Activated naive CD8-positive, alpha-beta T cell treated with anti-CD3 and anti-CD28 coated beads for 36 hours (primary cell): Measurements from ENCODE around the gene SEMA5B. TPM values are rescaled to one million over a fixed set of nuclear protein-coding genes. Genes with fewer than 3 reads are reported as not detected.
A peak's percentile ranks its signal among the peaks of the same experiment; 100 is the strongest.

Source experiments
- DNase-seq: peaks from one replicate; pipeline ENCODE4 v3.0.0; 2021
- H3K27ac Mint-ChIP-seq: one replicate; pipeline ENCODE4 v1.8.0; 2022; ENCODE audit warnings: mild to moderate bottlenecking, moderate library complexity, mixed read lengths
- H3K27me3 Mint-ChIP-seq: one replicate; pipeline ENCODE4 v1.8.0; 2022; ENCODE audit warnings: mild to moderate bottlenecking, mixed read lengths
- H3K36me3 Mint-ChIP-seq: one replicate; pipeline ENCODE4 v1.8.0; 2021; ENCODE audit warnings: mild to moderate bottlenecking, mixed read lengths
- H3K4me1 Mint-ChIP-seq: one replicate; pipeline ENCODE4 v1.8.0; 2021; ENCODE audit warnings: mixed read lengths
- H3K4me3 Mint-ChIP-seq: one replicate; pipeline ENCODE4 v1.8.0; 2022; ENCODE audit warnings: mild to moderate bottlenecking, moderate library complexity, mixed read lengths
- H3K9me3 Mint-ChIP-seq: one replicate; pipeline ENCODE4 v1.8.0; 2022; ENCODE audit warnings: mixed read lengths
- total RNA-seq, 2 experiments: library from RNA; stranded (reverse); gene quantifications; one replicate each; pipeline ENCODE4 v1.2.3, GENCODE V29; 2021

SEMA5B gene
- total RNA-seq, 2 experiments from 2014 or later: not detected

DNA sequence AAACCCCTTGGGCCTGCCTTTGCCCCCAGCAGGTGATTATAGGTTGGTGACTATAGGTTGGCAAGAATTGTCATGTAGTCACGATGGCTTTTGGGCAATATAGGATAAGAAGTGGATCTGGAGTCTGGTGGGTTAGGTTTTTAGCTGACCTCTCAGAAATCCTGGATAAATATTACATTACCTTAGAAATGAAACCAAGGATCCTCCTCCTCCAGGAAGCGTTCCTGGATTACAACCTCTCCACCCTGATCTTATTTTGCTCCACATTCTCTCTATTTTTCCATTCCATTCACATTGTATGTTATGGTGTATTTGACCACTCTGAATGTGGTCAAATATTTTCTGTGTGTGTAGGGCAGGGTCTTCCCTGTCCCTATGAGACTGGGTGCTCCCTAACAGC is 82.3 kb downstream of the SEMA5B start:
- Mint-ChIP-seq H3K4me1 (no peaks in the 10 kb centered on the region), H3K4me3 (no peak overlapping the region), H3K27me3 (no peaks in the 10 kb centered on the region)

GRCh38 chr3:122944671-122945161 is 82.8 kb downstream of the SEMA5B start:
- H3K36me3 Mint-ChIP-seq: no peaks in the 10 kb centered on the region
- H3K4me1 Mint-ChIP-seq: no peaks in the 10 kb centered on the region
- no peak for DNase-seq
- peaks cover 4% of the 10 kb centered on the region for H3K27me3 Mint-ChIP-seq
- H3K27ac Mint-ChIP-seq: no peak overlapping the region
- no peaks in the 10 kb centered on the region for H3K9me3 Mint-ChIP-seq
- H3K4me3 Mint-ChIP-seq: no peak overlapping the region

More for the DNA sequence above, 82.3 kb downstream of the SEMA5B start:
- DNase-seq: no peak
- Mint-ChIP-seq H3K36me3 (no peaks in the 10 kb centered on the region), H3K27ac (no peak overlapping the region), H3K9me3 (no peaks in the 10 kb centered on the region)

DNA sequence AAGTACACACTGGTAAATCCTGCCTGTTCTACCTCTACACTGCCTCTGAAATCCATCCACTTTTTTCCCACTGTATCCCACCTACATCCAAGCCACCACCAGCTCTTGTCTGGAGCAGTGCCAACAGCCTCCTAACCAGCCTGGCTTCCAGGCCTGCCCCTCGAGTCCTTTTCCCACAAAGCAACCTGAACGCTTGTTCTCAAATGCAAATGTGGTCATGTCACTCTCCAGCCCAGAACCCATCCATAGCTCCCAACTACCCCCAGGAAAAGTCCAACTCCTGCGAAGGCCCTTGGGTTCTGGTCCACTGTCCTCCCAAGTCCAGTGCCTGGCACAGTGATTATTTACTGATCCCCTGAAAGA is 83.8 kb downstream of the SEMA5B start:
- Mint-ChIP-seq H3K9me3 (no peaks in the 10 kb centered on the region), H3K27me3 (peaks cover 4% of the 10 kb centered on the region), H3K27ac (no peak overlapping the region), H3K4me3 (no peak overlapping the region), H3K36me3 (no peaks in the 10 kb centered on the region), H3K4me1 (no peaks in the 10 kb centered on the region)
- no peak for DNase-seq

GRCh38 chr3:122942937-122943827 is 84.4 kb downstream of the SEMA5B start:
- Mint-ChIP-seq H3K27ac (no peak overlapping the region), H3K4me3 (no peak overlapping the region), H3K27me3 (peaks cover 4% of the 10 kb centered on the region), H3K9me3 (no peaks in the 10 kb centered on the region), H3K4me1 (no peaks in the 10 kb centered on the region), H3K36me3 (no peaks in the 10 kb centered on the region)
- peak; percentile 37 for DNase-seq

GRCh38 chr3:122942239-122942638 is 85.3 kb downstream of the SEMA5B start:
- Mint-ChIP-seq H3K36me3 (no peaks in the 10 kb centered on the region), H3K9me3 (no peaks in the 10 kb centered on the region), H3K27me3 (peaks cover 4% of the 10 kb centered on the region), H3K4me1 (no peaks in the 10 kb centered on the region), H3K27ac (no peak overlapping the region), H3K4me3 (no peak overlapping the region)
- no peak for DNase-seq

GRCh38 chr3:122941228-122942206 is 86.0 kb downstream of the SEMA5B start:
- Mint-ChIP-seq H3K9me3 (no peaks in the 10 kb centered on the region), H3K4me3 (no peak overlapping the region), H3K27ac (no peak overlapping the region), H3K36me3 (no peaks in the 10 kb centered on the region), H3K27me3 (peaks cover 4% of the 10 kb centered on the region), H3K4me1 (no peaks in the 10 kb centered on the region)
- DNase-seq: no peak

DNA sequence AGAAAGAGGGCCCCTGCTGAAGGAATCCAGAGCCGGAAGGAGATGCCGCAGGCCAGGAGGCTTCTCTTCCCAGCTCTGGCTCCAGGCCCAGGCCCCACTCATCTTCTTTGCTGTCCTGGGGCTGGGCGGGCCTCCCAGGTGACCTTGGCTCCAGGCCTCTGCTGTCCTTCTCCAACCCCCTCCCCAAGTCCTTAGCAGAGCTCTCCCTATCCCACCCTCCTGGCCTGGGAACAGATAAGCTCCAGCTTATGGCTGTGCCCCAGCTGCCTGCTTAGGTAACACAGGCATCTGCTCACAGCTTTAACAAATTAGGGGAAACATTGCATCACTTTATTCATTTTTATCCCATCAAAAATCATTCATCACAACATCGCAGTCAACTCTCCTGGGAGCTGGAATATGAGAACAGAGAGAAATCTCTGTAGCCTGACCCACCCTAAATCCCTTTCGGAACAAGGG is 86.9 kb downstream of the SEMA5B start:
- H3K4me1 Mint-ChIP-seq: no peaks in the 10 kb centered on the region
- no peak overlapping the region for H3K4me3 Mint-ChIP-seq
- no peaks in the 10 kb centered on the region for H3K36me3 Mint-ChIP-seq
- no peak for DNase-seq
- H3K27ac Mint-ChIP-seq: no peak overlapping the region
- peaks cover 4% of the 10 kb centered on the region for H3K27me3 Mint-ChIP-seq
- no peaks in the 10 kb centered on the region for H3K9me3 Mint-ChIP-seq

DNA sequence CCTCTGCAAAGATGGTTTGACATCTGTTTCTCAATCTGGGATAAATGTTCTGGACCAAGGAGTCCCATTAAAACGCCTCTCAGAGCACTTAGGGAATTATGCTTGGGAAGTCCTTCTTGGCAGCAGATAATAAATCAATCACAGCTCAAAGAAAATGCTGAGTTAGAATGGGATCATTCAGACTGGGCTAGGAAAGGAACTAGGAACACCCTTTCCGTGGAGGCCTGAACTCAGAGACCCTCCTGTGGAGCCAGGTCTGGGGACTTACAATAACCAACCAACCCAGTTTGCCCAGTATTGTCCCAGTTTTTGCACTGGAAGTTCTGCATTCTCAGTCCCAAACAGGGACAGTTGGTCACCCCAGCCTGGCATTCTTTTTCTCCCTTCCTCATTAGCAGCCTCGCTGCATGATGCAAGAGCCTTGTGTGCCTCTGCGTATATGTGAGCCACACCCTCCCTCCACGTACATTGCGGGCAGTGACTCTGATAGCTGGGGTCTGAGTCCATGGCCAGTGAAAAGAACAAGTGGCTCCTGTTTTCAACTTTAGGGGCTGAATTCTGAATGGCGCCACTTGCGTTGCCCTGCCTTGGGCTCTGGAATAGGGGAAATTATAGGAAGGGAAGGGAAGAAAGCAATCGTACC is 88.7 kb downstream of the SEMA5B start:
- H3K4me3 Mint-ChIP-seq: no peak overlapping the region
- peaks cover 4% of the 10 kb centered on the region for H3K27me3 Mint-ChIP-seq
- no peaks in the 10 kb centered on the region for H3K9me3 Mint-ChIP-seq
- DNase-seq: no peak
- H3K36me3 Mint-ChIP-seq: no peaks in the 10 kb centered on the region
- H3K4me1 Mint-ChIP-seq: no peaks in the 10 kb centered on the region
- H3K27ac Mint-ChIP-seq: no peak overlapping the region

- Mint-ChIP-seq H3K9me3 (no peaks in the 10 kb centered on the region), H3K27me3 (peaks cover 4% of the 10 kb centered on the region), H3K4me1 (no peaks in the 10 kb centered on the region), H3K36me3 (no peaks in the 10 kb centered on the region), H3K4me3 (no peak overlapping the region), H3K27ac (no peak overlapping the region)
- DNase-seq: no peak
These were observed 89.8 kb downstream of the SEMA5B start for GRCh38 chr3:122937745-122938144.

DNA sequence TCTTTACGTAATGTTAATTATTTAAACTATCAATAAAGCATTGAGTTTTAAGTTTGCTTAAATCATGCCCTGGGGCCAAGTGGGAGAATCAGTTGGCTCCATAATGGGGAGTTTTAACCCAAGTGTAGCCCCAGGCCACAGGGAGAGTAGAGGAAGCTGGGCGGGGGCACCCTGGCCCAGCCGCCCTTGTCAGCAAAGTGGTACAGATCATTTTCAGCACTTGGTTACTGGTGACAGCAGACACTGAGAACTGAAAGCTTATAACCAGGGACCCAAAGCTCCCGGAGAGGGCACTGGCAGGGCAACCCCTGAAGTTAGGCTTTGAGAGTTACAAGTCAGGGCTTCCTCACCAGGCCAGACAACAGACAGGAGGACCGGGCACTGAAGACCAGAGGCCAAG is 90.6 kb downstream of the SEMA5B start:
- Mint-ChIP-seq H3K4me3 (no peak overlapping the region), H3K4me1 (no peaks in the 10 kb centered on the region), H3K27me3 (peaks cover 4% of the 10 kb centered on the region), H3K36me3 (no peaks in the 10 kb centered on the region), H3K27ac (no peak overlapping the region), H3K9me3 (no peaks in the 10 kb centered on the region)
- no peak for DNase-seq

DNA sequence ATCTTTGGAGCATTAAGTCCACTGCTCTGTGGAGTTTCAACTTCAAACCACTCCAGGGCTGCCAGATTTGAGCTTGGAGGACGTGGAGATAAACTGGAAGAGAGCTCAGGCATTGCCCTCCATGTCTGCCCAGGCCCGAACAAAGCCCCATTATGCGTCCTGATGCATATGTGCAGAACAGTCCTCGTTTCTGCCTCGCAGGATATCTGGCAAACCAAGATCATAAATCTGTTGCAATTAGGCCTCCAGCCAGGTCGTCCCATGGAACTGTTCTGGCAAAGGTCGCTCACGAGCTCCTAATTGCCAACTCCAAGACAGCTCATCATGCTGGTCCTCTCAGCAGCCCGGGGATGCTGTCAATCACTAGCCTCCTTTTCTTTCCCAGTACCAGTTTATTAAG is 91.2 kb downstream of the SEMA5B start:
- Mint-ChIP-seq H3K4me3 (no peak overlapping the region), H3K27me3 (peaks cover 4% of the 10 kb centered on the region), H3K36me3 (no peaks in the 10 kb centered on the region), H3K27ac (no peak overlapping the region), H3K9me3 (no peaks in the 10 kb centered on the region), H3K4me1 (no peaks in the 10 kb centered on the region)
- no peak for DNase-seq

DNA sequence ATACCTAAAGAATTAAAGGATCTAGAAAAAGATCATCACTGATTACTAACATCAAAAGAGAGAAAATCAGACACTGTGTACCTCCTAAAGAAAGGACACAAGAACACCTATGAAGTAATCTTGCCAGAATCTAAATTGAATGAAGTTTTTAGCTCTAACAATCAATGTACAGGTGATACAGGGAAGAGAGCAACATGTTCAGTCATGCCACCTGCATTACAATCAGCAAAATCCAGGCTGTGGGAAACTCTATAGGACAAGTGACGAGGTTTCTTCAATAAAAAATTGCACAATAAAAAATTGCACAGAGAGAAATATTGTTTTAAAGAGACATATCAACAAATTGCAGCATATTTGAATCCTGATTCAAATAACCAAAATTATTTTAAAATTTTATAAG is 93.3 kb downstream of the SEMA5B start:
- Mint-ChIP-seq H3K27ac (no peak overlapping the region), H3K36me3 (no peaks in the 10 kb centered on the region), H3K9me3 (no peaks in the 10 kb centered on the region), H3K27me3 (no peaks in the 10 kb centered on the region), H3K4me1 (no peaks in the 10 kb centered on the region), H3K4me3 (no peak overlapping the region)
- DNase-seq: no peak

GRCh38 chr3:122932251-122932967 is 95.2 kb downstream of the SEMA5B start:
- Mint-ChIP-seq H3K36me3 (no peaks in the 10 kb centered on the region), H3K27ac (no peak overlapping the region), H3K4me1 (no peaks in the 10 kb centered on the region), H3K9me3 (no peaks in the 10 kb centered on the region), H3K27me3 (no peaks in the 10 kb centered on the region), H3K4me3 (no peak overlapping the region)
- DNase-seq: no peak

GRCh38 chr3:122931636-122932035 is 95.9 kb downstream of the SEMA5B start:
- H3K36me3 Mint-ChIP-seq: no peaks in the 10 kb centered on the region
- no peaks in the 10 kb centered on the region for H3K4me1 Mint-ChIP-seq
- no peak for DNase-seq
- H3K9me3 Mint-ChIP-seq: no peaks in the 10 kb centered on the region
- no peak overlapping the region for H3K4me3 Mint-ChIP-seq
- H3K27ac Mint-ChIP-seq: no peak overlapping the region
- H3K27me3 Mint-ChIP-seq: no peaks in the 10 kb centered on the region
